OCI-LY7 (cell line): Measurements from ENCODE around the gene DCX. TPM values are rescaled to one million over a fixed set of nuclear protein-coding genes. Genes with fewer than 3 reads are reported as not detected.

Source experiments
- BruUV-seq: library from RNA; stranded (reverse); fragments of 400-500 nt; replicated peaks from 2 replicates; lab custom pipeline; 2021; lab: Mats Ljungman, UMichigan
- CTCF ChIA-PET: fragments of 300-600 bp; sonication (Branson Sonifier 250); formaldehyde crosslinking; loops from one replicate; lab custom pipeline; 2022; ENCODE audit warnings: antibody characterized with exemption; ENCODE audit not compliant: unreplicated experiment; lab: Charles Lee
- POLR2A ChIA-PET: fragments of 300-600 bp; sonication (Branson Sonifier 250); formaldehyde crosslinking; loops from one replicate; lab custom pipeline; 2022; ENCODE audit warnings: antibody characterized with exemption; lab: Charles Lee
- DNase-seq: peaks from one replicate; pipeline ENCODE4 v3.0.0-alpha.2; 2015; ENCODE audit warnings: low spot score
- H2AFZ ChIP-seq: fragments of 200-600 bp; sonication (generic), shearing (Covaris generic); 2 replicates; pipeline ENCODE4 v1.6.1; 2014; ENCODE audit warnings: mild to moderate bottlenecking, antibody characterized with exemption, low read length, moderate library complexity
- H3K27ac ChIP-seq: fragments of 200-600 bp; sonication (generic); 2 replicates; pipeline ENCODE4 v1.5.1; 2014; ENCODE audit warnings: mixed run types, low read depth, mild to moderate bottlenecking, moderate library complexity, low read length, inconsistent platforms; ENCODE audit not compliant: poor library complexity, severe bottlenecking
- H3K36me3 ChIP-seq: fragments of 200-600 bp; sonication (generic); 2 replicates; pipeline ENCODE4 v1.6.1; 2014; ENCODE audit warnings: mild to moderate bottlenecking, antibody characterized with exemption, low read length, moderate library complexity, mixed read lengths; ENCODE audit not compliant: insufficient read depth
- H3K4me1 ChIP-seq: fragments of 200-600 bp; sonication (generic); 2 replicates; pipeline ENCODE4 v1.5.1; 2014; ENCODE audit warnings: mild to moderate bottlenecking, low read length; ENCODE audit not compliant: insufficient read depth, poor library complexity, severe bottlenecking
- H3K4me2 ChIP-seq: fragments of 200-600 bp; sonication (generic); 2 replicates; pipeline ENCODE4 v1.6.1; 2014; ENCODE audit warnings: mild to moderate bottlenecking, low read length
- H3K4me3 ChIP-seq: fragments of 200-600 bp; sonication (generic); 2 replicates; pipeline ENCODE4 v1.5.1; 2014; ENCODE audit warnings: mild to moderate bottlenecking, low read depth, low read length; ENCODE audit not compliant: poor library complexity, severe bottlenecking
- H3K79me2 ChIP-seq: fragments of 200-600 bp; sonication (generic); 2 replicates; pipeline ENCODE4 v1.6.1; 2016; ENCODE audit warnings: low read depth, mild to moderate bottlenecking, low read length, moderate library complexity, mixed read lengths; ENCODE audit not compliant: insufficient read depth
- H3K9me2 ChIP-seq: fragments of 200-600 bp; sonication (generic); 2 replicates; pipeline ENCODE4 v1.6.1; 2016; ENCODE audit warnings: mild to moderate bottlenecking, low read length, mixed read lengths; ENCODE audit not compliant: insufficient read depth
- H3K9me3 ChIP-seq: fragments of 200-600 bp; sonication (generic); 2 replicates; pipeline ENCODE4 v1.6.1; 2014; ENCODE audit warnings: mild to moderate bottlenecking, mixed run types, low read length, mixed read lengths
- H4K20me1 ChIP-seq: fragments of 200-600 bp; sonication (generic); 2 replicates; pipeline ENCODE4 v1.6.1; 2014; ENCODE audit warnings: mild to moderate bottlenecking, antibody characterized with exemption, low read length, moderate library complexity, mixed read lengths; ENCODE audit not compliant: insufficient read depth
- EZH2phosphoT487 ChIP-seq: fragments of 200-600 bp; sonication (generic); IDR thresholded peaks from 2 replicates; pipeline ENCODE4 v1.6.1; 2018; ENCODE audit warnings: low read depth, borderline replicate concordance, mild to moderate bottlenecking, mixed run types, antibody characterized with exemption, low read length, moderate library complexity, mixed read lengths
- intact Hi-C: fragments of 100-400 bp; cut with micrococcal nuclease; formaldehyde crosslinking; loops from one replicate; pipeline ENCODE4 v1.10.0; 2022; ENCODE audit not compliant: unreplicated experiment
- total RNA-seq, 2 experiments: library from RNA; depleted of rRNA in 1 of 2; stranded (reverse); fragments of >200 nt in 1 of 2; shearing (Covaris generic) in 1 of 2; gene quantifications; 2 replicates each; pipeline ENCODE4 v1.2.3, GENCODE V29; 2014 to 2022
- TF ChIP-seq, protein P1 (sequence below): fragments of 200-600 bp; sonication (generic); conservative IDR thresholded peaks from 2 replicates; pipeline ENCODE4 v1.5.1; 2014; ENCODE audit warnings: mild to moderate bottlenecking, antibody characterized with exemption, low read length, moderate library complexity, mixed read lengths

The DCX gene
- total RNA-seq, 2 experiments from 2014 or later, result not detected

GRCh38 chrX:111329370-111329769 is 82.6 kb downstream of the DCX start:
- intact Hi-C loops, result no loop called here
- BruUV-seq, result no TSS peak

DNA sequence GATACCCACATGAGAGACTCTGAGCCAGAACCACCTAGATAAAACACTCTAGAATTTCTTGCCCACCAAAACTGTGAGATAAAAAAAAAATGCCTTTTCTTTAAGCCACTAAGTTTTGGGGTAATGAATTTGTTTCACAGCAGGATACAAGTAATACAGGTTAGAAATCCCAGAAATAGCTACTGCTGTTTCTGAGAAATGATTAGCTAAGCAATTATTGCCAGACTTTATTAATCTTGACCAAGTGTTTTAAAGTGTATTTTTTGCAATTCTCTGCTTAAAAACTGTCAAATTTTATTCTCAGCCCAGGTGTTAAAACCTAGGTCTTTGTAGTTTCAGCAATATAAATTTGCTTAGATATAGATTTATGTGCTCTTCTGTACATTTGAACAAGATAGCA is 83.1 kb downstream of the DCX start:
- H3K79me2 ChIP-seq, result no peaks in the 10 kb centered on the region
- H3K4me2 ChIP-seq, result no peak overlapping the region
- no peaks in the 10 kb centered on the region for H4K20me1 ChIP-seq
- no peaks in the 10 kb centered on the region for H3K9me2 ChIP-seq
- intact Hi-C loops, result no loop called here
- BruUV-seq, result no TSS peak
- H3K4me1 ChIP-seq, result no peaks in the 10 kb centered on the region
- DNase-seq, result no peak
- no peaks in the 10 kb centered on the region for H3K36me3 ChIP-seq
- no peak overlapping the region for H2AFZ ChIP-seq
- H3K4me3 ChIP-seq, result no peak overlapping the region
- CTCF ChIA-PET, result no interaction called here
- TF ChIP-seq EZH2phosphoT487, result no peak
- H3K9me3 ChIP-seq, result no peaks in the 10 kb centered on the region
- POLR2A ChIA-PET, result no interaction called here
- no peak overlapping the region for H3K27ac ChIP-seq

More at GRCh38 chrX:111329370-111329769, 82.6 kb downstream of the DCX start:
- TF ChIP-seq EZH2phosphoT487, result no peak
- TF ChIP-seq, protein P1, sequence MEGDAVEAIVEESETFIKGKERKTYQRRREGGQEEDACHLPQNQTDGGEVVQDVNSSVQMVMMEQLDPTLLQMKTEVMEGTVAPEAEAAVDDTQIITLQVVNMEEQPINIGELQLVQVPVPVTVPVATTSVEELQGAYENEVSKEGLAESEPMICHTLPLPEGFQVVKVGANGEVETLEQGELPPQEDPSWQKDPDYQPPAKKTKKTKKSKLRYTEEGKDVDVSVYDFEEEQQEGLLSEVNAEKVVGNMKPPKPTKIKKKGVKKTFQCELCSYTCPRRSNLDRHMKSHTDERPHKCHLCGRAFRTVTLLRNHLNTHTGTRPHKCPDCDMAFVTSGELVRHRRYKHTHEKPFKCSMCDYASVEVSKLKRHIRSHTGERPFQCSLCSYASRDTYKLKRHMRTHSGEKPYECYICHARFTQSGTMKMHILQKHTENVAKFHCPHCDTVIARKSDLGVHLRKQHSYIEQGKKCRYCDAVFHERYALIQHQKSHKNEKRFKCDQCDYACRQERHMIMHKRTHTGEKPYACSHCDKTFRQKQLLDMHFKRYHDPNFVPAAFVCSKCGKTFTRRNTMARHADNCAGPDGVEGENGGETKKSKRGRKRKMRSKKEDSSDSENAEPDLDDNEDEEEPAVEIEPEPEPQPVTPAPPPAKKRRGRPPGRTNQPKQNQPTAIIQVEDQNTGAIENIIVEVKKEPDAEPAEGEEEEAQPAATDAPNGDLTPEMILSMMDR, result no peak
- ChIA-PET POLR2A (no interaction called here), CTCF (no interaction called here)
- Histone ChIP-seq H3K79me2 (no peaks in the 10 kb centered on the region), H3K4me2 (no peak overlapping the region), H3K4me3 (no peak overlapping the region), H3K27ac (no peak overlapping the region), H3K4me1 (no peaks in the 10 kb centered on the region), H3K36me3 (no peaks in the 10 kb centered on the region), H2AFZ (no peak overlapping the region), H3K9me3 (no peaks in the 10 kb centered on the region), H4K20me1 (no peaks in the 10 kb centered on the region), H3K9me2 (no peaks in the 10 kb centered on the region)
- no peak for DNase-seq

DNA sequence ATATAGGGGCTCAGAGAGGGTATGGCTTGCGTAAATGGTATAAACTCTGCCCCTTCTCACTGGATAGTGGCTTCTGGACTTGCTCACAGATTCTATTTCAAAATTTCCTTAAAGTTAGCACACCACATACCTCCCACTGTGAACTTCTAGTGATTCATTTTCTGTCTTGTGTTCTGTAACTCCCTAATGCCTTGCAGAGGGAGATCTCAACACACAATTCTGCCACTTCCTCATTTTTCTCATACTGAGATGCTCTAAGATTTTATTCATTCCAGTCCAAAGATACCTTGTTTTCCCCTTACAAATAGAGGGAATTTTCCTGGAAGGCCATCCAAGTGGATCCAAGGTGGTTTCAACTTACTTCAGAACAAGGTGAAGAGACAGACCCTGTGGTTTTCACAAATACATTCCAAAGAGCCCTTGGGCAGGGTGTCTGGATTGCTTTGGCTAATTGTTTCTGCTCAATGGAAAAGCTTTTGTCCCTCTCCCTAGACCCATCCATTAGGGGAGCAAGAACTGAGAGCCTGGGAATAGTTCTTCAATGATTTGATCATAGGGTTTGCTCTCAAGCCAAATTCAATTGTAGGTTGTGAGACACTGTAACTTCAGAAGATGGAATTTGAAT is 89.6 kb downstream of the DCX start:
- POLR2A ChIA-PET, result no interaction called here
- H4K20me1 ChIP-seq, result no peaks in the 10 kb centered on the region
- no peaks in the 10 kb centered on the region for H3K36me3 ChIP-seq
- intact Hi-C loops, result no loop called here
- DNase-seq, result no peak
- H3K4me2 ChIP-seq, result no peak overlapping the region
- H2AFZ ChIP-seq, result no peak overlapping the region
- TF ChIP-seq, protein P1, result no peak
- TF ChIP-seq EZH2phosphoT487, result no peak
- CTCF ChIA-PET, result no interaction called here
- no peak overlapping the region for H3K27ac ChIP-seq
- no peaks in the 10 kb centered on the region for H3K4me1 ChIP-seq
- no peaks in the 10 kb centered on the region for H3K79me2 ChIP-seq
- no peaks in the 10 kb centered on the region for H3K9me2 ChIP-seq
- BruUV-seq, result no TSS peak
- H3K4me3 ChIP-seq, result no peak overlapping the region
- no peaks in the 10 kb centered on the region for H3K9me3 ChIP-seq
